GM12878 (cell line): Measurements from ENCODE around the gene EFCAB9. TPM values are rescaled to one million over a fixed set of nuclear protein-coding genes. Genes with fewer than 3 reads are reported as not detected.
A peak's percentile ranks its signal among the peaks of the same experiment; 100 is the strongest.

ENCODE experiments used
- BCLAF1 ChIP-seq: fragments of 450-650 bp; IDR thresholded peaks from 2 replicates; pipeline ENCODE4 v1.6.1; 2017; ENCODE audit warnings: antibody characterized with exemption, mild to moderate bottlenecking, moderate library complexity
- CBX5 ChIP-seq: sonication (generic); IDR thresholded peaks from 2 replicates; pipeline ENCODE4 v1.6.1; 2016; ENCODE audit warnings: low read depth, moderate library complexity, mild to moderate bottlenecking, inconsistent platforms
- DPF2 ChIP-seq: fragments of 450-650 bp; IDR thresholded peaks from 2 replicates; pipeline ENCODE4 v1.6.1; 2017; ENCODE audit warnings: mild to moderate bottlenecking
- E4F1 ChIP-seq: fragments of 450-650 bp; IDR thresholded peaks from 2 replicates; pipeline ENCODE4 v1.6.1; 2018; ENCODE audit warnings: borderline replicate concordance, mild to moderate bottlenecking; ENCODE audit not compliant: partially characterized antibody
- FOS ChIP-seq: IDR thresholded peaks from 3 replicates; pipeline ENCODE4 v1.6.1; 2011; ENCODE audit warnings: borderline replicate concordance; ENCODE audit not compliant: insufficient read length; ENCODE audit errors: extremely low read depth
- GATAD2B ChIP-seq: fragments of 450-650 bp; conservative IDR thresholded peaks from 2 replicates; pipeline ENCODE4 v1.6.1; 2017; ENCODE audit warnings: low read depth, mild to moderate bottlenecking, moderate library complexity
- MAX ChIP-seq: IDR thresholded peaks from 2 replicates; pipeline ENCODE4 v1.6.1; 2012; ENCODE audit warnings: low read depth, low read length, improper control_type of control experiment
- MTA3 ChIP-seq: IDR thresholded peaks from 2 replicates; pipeline ENCODE4 v1.6.1; 2012; ENCODE audit warnings: low read length, inconsistent platforms, borderline replicate concordance
- RCOR1 ChIP-seq: conservative IDR thresholded peaks from 2 replicates; pipeline ENCODE4 v1.6.1; 2012; ENCODE audit warnings: low read depth, low read length, improper control_type of control experiment
- TBL1XR1 ChIP-seq: IDR thresholded peaks from 2 replicates; pipeline ENCODE4 v1.6.1; 2012; ENCODE audit warnings: low read depth, low read length, improper control_type of control experiment
- USF2 ChIP-seq: IDR thresholded peaks from 2 replicates; pipeline ENCODE4 v1.6.1; 2011; ENCODE audit warnings: low read depth, low read length, improper control_type of control experiment, borderline replicate concordance
- ZBTB4 ChIP-seq: fragments of 450-650 bp; formaldehyde crosslinking; IDR thresholded peaks from 2 replicates; pipeline ENCODE4 v1.4.0; 2022; ENCODE audit warnings: mild to moderate bottlenecking, moderate library complexity
- ZZZ3 ChIP-seq: IDR thresholded peaks from 2 replicates; pipeline ENCODE4 v1.6.1; 2011; ENCODE audit warnings: low read depth; ENCODE audit not compliant: control insufficient read depth, insufficient read length
- polyA plus RNA-seq, 11 experiments: library from polyadenylated mRNA; depleted of rRNA in 4 of 11; unstranded in 6 of 11; stranded (reverse) in 5 of 11; fragments of >200 nt; fragmentation: Nextera tagmentation in 4 of 11; fragmentation: Illumina TruSeq in 1 of 11; extraction: Ambion mirVana in 4 of 11; extraction: Trizol in 1 of 11; gene quantifications; 1 replicate in 1 of 11; 2 replicates in 10 of 11; pipeline versions ENCODE4 v1.2.1 to v1.2.3, GENCODE V29; 2011 to 2016; ENCODE audit warnings: inconsistent platforms in 2 of 11, missing spikeins in 2 of 11, low read depth in 1 of 11
- total RNA-seq, 4 experiments: library from RNA; depleted of rRNA in 3 of 4; stranded (reverse); fragments of >200 nt in 3 of 4; fragmentation: Illumina TruSeq in 1 of 4; extraction: Trizol in 1 of 4; gene quantifications; 2 replicates each; pipeline versions ENCODE4 v1.2.1 to v1.2.3, GENCODE V29; 2013 to 2021

The EFCAB9 gene
- total and polyA plus RNA-seq, 10 of the 15 experiments (the other 5 are each of a cell fraction or from before 2014, with no cell fraction given), result 0.73 TPM; not detected in 9

- TF ChIP-seq ZBTB4 (CRISPR knock-in tag) (no peak), USF2 (no peak), ZZZ3 (no peak), TBL1XR1 (0 out of 2 replicates have a peak, but pooled peaks have one; percentile 61), RCOR1 (no peak), FOS (no peak), CBX5 (no peak), GATAD2B (peak; percentile 85), DPF2 (peak; percentile 39), E4F1 (no peak), MAX (peak; percentile 48; the same call in 1 of the 2 replicates), MTA3 (no peak), BCLAF1 (no peak)
These were observed 14.7 kb upstream of the EFCAB9 start (continued) for GRCh38 chr5:172178991-172179989.
